ENCODE data around the gene CDS1. TPM values are rescaled to one million over a fixed set of nuclear protein-coding genes. Genes with fewer than 3 reads are reported as not detected.

Gene CDS1
- total RNA-seq, 4 donors from 2014 or later, result 10.7 to 56.4 (median 43.3) TPM

DNA sequence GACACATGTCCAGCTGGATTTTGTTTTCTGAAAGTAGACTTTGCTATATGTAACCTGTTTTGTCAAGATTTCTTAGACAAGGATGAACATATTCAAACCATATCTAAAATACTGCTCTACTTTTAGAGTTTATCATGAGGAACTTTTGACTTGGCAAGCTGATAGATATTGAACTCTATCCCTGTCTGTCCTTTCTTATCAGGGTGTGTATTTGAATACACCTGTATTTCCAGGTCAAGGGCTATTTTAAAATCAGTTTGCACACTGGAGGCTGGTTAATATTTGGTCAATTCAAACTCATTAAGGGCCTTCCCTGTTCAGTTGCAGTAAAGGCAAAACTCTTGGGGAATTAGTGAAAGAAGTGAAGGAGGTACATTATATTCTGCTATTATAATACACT lies 2.3 kb downstream of the CDS1 start:
- H3K4me1 ChIP-seq, result peaks cover 0 to 8% (median 3%) of the 10 kb centered on the region in 4 donors
- no peaks in the 10 kb centered on the region for H3K27me3 ChIP-seq
- H3K4me3 ChIP-seq, result peak overlapping the region in 2 of 4 donors; percentile 75 to 85
- peaks cover 0 to 4% (median 0%) of the 10 kb centered on the region in 4 donors for H3K9me3 ChIP-seq
- no peak for DNase-seq
- H3K27ac ChIP-seq, result peak overlapping the region in 3 of 4 donors; percentile 69 to 94 (median 92)
- TF ChIP-seq, protein P1, sequence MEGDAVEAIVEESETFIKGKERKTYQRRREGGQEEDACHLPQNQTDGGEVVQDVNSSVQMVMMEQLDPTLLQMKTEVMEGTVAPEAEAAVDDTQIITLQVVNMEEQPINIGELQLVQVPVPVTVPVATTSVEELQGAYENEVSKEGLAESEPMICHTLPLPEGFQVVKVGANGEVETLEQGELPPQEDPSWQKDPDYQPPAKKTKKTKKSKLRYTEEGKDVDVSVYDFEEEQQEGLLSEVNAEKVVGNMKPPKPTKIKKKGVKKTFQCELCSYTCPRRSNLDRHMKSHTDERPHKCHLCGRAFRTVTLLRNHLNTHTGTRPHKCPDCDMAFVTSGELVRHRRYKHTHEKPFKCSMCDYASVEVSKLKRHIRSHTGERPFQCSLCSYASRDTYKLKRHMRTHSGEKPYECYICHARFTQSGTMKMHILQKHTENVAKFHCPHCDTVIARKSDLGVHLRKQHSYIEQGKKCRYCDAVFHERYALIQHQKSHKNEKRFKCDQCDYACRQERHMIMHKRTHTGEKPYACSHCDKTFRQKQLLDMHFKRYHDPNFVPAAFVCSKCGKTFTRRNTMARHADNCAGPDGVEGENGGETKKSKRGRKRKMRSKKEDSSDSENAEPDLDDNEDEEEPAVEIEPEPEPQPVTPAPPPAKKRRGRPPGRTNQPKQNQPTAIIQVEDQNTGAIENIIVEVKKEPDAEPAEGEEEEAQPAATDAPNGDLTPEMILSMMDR (IDR thresholded peaks at IDR 0.05), result peak in 1 of 6 experiments; percentile 1
- TF ChIP-seq POLR2A (IDR thresholded peaks at IDR 0.05), result peak in 1 of 2 donors; percentile 18
- H3K36me3 ChIP-seq, result peaks cover 0 to 3% (median 0%) of the 10 kb centered on the region in 3 donors

DNA sequence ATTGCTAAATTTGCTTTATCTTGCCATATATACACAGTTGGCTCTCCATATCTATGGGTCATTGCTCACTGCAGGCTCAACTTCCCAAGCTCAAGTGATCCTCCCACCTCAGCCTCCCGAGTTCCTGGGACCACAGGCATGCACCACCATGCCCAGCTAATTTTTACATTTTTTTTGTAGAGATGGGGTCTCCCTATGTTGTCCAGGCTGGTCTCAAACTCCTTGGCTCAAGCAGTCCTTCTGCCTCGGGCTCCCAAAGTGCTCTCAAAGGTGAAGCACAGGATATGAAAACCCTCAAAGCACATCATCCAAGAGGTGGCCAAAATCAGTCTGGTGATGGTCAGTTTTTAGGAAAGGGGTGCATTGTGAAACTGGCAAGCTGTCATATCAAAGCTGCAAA lies 11.8 kb downstream of the CDS1 start:
- H3K4me3 ChIP-seq, result no peak overlapping the region
- H3K27me3 ChIP-seq, result no peaks in the 10 kb centered on the region
- no peaks in the 10 kb centered on the region for H3K4me1 ChIP-seq
- DNase-seq, result no peak
- H3K27ac ChIP-seq, result no peak overlapping the region
- H3K9me3 ChIP-seq, result no peaks in the 10 kb centered on the region
- no peaks in the 10 kb centered on the region for H3K36me3 ChIP-seq
- TF ChIP-seq, protein P1 (IDR thresholded peaks at IDR 0.05), result no peak
- TF ChIP-seq POLR2A (IDR thresholded peaks at IDR 0.05), result no peak

GRCh38 chr4:84596826-84597225 lies 13.9 kb downstream of the CDS1 start:
- peak in 1 of 3 donors; percentile 49 for DNase-seq
- Histone ChIP-seq H3K36me3 (no peaks in the 10 kb centered on the region), H3K9me3 (no peaks in the 10 kb centered on the region), H3K27me3 (no peaks in the 10 kb centered on the region), H3K27ac (no peak overlapping the region), H3K4me1 (no peaks in the 10 kb centered on the region), H3K4me3 (no peak overlapping the region)
- no peak for TF ChIP-seq POLR2A (IDR thresholded peaks at IDR 0.05)
- TF ChIP-seq, protein P1 (IDR thresholded peaks at IDR 0.05), result no peak

- no peaks in the 10 kb centered on the region for H3K4me1 ChIP-seq
- no peaks in the 10 kb centered on the region for H3K36me3 ChIP-seq
- no peak overlapping the region for H3K4me3 ChIP-seq
- TF ChIP-seq, protein P1 (IDR thresholded peaks at IDR 0.05), result no peak
- no peak for TF ChIP-seq POLR2A (IDR thresholded peaks at IDR 0.05)
- H3K27me3 ChIP-seq, result no peaks in the 10 kb centered on the region
- H3K27ac ChIP-seq, result no peak overlapping the region
- no peak for DNase-seq
- no peaks in the 10 kb centered on the region for H3K9me3 ChIP-seq
Observed at GRCh38 chr4:84597450-84597849, 14.5 kb downstream of the CDS1 start.

DNA sequence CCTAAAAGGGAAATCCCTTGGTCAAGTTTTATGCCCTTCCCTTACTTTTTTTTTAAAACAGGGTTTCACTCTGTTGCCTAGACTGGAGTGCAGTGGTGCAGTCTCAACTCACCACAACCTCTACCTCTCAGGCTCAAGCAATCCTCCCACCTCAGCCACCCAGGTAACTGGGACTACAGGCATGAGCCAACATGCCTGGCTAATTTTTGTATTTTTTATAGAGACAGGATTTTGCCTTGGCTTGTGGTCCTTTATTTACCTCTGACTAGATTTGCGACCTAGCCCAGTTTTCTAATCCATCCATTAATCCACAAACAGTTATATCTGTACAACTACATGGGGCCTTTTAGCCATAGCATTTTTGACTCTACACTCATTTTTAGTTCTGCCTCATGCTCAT lies 23.7 kb downstream of the CDS1 start:
- H3K4me3 ChIP-seq, result no peak overlapping the region
- TF ChIP-seq POLR2A (IDR thresholded peaks at IDR 0.05), result no peak
- TF ChIP-seq, protein P1 (IDR thresholded peaks at IDR 0.05), result no peak
- no peak for DNase-seq

DNA sequence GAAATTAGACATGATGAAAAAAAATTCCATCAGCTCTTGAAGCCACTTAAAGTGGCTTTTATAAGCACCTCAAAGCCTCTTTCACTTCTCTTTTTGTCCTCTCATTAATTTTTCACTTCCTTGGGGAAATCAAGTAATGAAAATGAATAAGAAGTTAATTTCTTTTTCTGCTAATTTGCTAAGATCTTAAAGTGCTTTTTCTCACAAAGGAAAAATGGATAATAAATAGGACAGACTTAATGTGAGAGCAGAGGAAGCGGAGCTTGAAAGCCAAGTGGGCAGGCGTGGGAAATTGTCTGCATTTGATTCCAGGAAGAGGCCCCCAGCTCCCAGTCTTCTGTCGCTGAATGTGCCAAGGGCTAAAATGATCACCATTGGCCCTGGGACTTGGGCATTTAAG lies 28.6 kb downstream of the CDS1 start:
- no peaks in the 10 kb centered on the region for H3K9me3 ChIP-seq
- H3K36me3 ChIP-seq, result peaks cover 0 to 9% (median 0%) of the 10 kb centered on the region in 3 donors
- DNase-seq, result no peak
- H3K4me1 ChIP-seq, result no peaks in the 10 kb centered on the region
- H3K27ac ChIP-seq, result no peak overlapping the region
- no peak overlapping the region for H3K4me3 ChIP-seq
- no peaks in the 10 kb centered on the region for H3K27me3 ChIP-seq
- no peak for TF ChIP-seq POLR2A (IDR thresholded peaks at IDR 0.05)
- TF ChIP-seq, protein P1 (IDR thresholded peaks at IDR 0.05), result no peak

More for the DNA sequence above, 23.7 kb downstream of the CDS1 start:
- no peak overlapping the region for H3K27ac ChIP-seq
- H3K36me3 ChIP-seq, result peaks cover 0 to 9% (median 0%) of the 10 kb centered on the region in 3 donors
- no peaks in the 10 kb centered on the region for H3K4me1 ChIP-seq
- no peaks in the 10 kb centered on the region for H3K9me3 ChIP-seq
- no peaks in the 10 kb centered on the region for H3K27me3 ChIP-seq
